BJ (cell line): ENCODE data around the gene DDT. TPM values are rescaled to one million over a fixed set of nuclear protein-coding genes. Genes with fewer than 3 reads are reported as not detected.
"Not testable (repeated sequence)": the region's sequence is repeated elsewhere in the genome, so short reads cannot be mapped to it uniquely, and the experiment has no call there.

ENCODE experiments used
- CTCF ChIA-PET: fragments of 350-600 bp; formaldehyde crosslinking; extraction: SDS; loops from one replicate; lab custom pipeline; 2021; ENCODE audit warnings: antibody characterized with exemption, inconsistent platforms; lab: Yijun Ruan, JAX
- POLR2A ChIA-PET: fragments of 300-600 bp; sonication (Branson Sonifier 250); formaldehyde crosslinking; extraction: SDS; loops from one replicate; lab custom pipeline; 2021; ENCODE audit warnings: antibody characterized with exemption; lab: Charles Lee
- DNase-seq: peaks from one replicate; pipeline ENCODE4 v3.0.0-alpha.2; 2011; ENCODE audit warnings: low read depth
- H3K27me3 ChIP-seq: 2 replicates; pipeline ENCODE4 v1.6.0; 2011; ENCODE audit warnings: low read length; ENCODE audit not compliant: control insufficient read depth, insufficient read depth
- H3K36me3 ChIP-seq: 2 replicates; pipeline ENCODE4 v1.5.1; 2011; ENCODE audit warnings: low read length; ENCODE audit not compliant: control insufficient read depth, insufficient read depth
- H3K4me3 ChIP-seq: 2 replicates; pipeline ENCODE4 v1.5.1; 2011; ENCODE audit warnings: low read depth, mild to moderate bottlenecking, control low read depth, low read length
- polyA plus RNA-seq: library from polyadenylated mRNA; depleted of rRNA; stranded (reverse); fragments of >200 nt; gene quantifications from 2 replicates; pipeline ENCODE4 v1.2.3, GENCODE V29; 2011
- TF ChIP-seq, protein P1 (sequence below): IDR thresholded peaks from 2 replicates; pipeline ENCODE4 v1.5.1; 2011; ENCODE audit warnings: low read depth, mild to moderate bottlenecking, control low read depth, inconsistent platforms, low read length, moderate library complexity; ENCODE audit not compliant: insufficient read depth

DDT gene
- polyA plus RNA-seq, 1 experiment = 79.5 TPM

DNA sequence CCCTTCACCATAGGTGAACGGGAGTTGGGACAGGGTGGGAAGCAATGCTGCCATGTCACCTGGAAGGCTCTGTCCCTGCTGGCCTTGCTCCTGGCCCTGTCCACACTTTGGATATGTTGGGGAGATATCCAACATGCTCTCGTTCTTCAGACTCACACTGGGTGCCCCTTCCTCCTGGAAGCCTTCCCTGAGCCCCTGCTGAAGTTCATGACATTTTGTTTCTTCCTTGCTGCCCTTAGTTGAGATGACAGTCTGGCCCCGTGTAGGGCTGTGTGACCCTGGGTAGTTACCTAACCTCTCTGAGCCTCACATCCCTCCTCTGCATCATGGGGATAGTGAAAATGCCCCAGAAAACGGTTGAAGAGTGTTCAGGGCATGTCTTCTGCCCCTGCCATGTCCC, 20.8 kb downstream of the DDT start:
- H3K27me3 ChIP-seq, POLR2A ChIA-PET, H3K4me3 ChIP-seq, H3K36me3 ChIP-seq, DNase-seq: not testable (repeated sequence)
- CTCF ChIA-PET = interaction anchor here (1.2 kb wide), 1 partner anchor 222 kb away, joined by 4 read pairs; no protein-coding TSS in a partner anchor

DNA sequence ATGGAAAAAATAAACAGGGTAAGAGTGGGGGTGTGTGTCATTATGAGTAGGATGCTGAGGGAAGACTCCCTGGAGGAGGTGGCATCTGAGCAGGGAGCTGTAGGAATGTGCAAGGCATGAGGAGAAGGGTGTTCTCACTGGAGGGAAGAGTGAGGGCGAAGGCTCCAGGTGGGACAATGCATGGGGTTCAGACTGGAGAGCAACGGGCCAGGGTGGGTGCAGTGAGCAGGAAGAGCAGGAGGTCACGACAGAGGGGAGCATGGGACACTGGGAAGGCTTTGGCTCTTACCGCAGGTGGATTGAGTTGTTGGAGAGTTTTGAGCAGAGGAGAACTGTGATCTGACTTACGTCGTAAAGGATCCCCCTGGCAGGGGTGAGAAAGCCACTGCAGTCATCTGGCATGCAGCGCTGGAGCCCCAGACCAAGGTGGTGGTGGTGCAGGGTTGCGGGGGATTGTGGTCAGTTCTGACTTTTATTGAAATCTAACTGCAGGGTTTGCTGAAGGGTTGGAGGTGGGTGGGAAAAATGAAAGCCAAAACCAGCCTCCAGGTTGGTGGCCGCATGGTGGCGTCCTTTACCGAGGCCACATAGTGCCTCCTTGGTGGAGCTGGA, 21.3 kb downstream of the DDT start:
- H3K36me3 ChIP-seq, H3K27me3 ChIP-seq, DNase-seq, H3K4me3 ChIP-seq, POLR2A ChIA-PET: not testable (repeated sequence)
- CTCF ChIA-PET = interaction anchor here (1.2 kb wide), 1 partner anchor 222 kb away, joined by 4 read pairs; no protein-coding TSS in a partner anchor

DNA sequence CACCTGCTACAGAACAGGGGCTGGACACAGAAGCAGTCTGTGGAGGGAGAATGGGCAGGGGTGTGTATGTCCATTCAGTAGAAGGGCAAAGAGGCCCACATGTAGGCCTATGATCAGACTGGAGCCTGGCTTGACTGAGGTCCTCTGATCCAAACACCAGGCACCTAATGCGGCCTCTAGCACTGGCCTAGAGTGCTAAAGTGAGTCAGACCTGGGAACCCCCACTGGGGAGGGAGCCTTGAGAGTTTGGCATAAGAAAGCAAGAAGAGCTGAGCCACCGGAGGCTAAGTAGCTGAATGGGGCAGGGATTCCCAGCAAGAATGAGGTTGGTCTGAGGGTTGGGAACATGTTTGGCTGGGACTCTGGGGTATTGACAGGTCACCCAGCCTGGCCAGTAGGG, 22.9 kb downstream of the DDT start:
- H3K4me3 ChIP-seq, H3K36me3 ChIP-seq, DNase-seq, POLR2A ChIA-PET, CTCF ChIA-PET, H3K27me3 ChIP-seq: not testable (repeated sequence)

DNA sequence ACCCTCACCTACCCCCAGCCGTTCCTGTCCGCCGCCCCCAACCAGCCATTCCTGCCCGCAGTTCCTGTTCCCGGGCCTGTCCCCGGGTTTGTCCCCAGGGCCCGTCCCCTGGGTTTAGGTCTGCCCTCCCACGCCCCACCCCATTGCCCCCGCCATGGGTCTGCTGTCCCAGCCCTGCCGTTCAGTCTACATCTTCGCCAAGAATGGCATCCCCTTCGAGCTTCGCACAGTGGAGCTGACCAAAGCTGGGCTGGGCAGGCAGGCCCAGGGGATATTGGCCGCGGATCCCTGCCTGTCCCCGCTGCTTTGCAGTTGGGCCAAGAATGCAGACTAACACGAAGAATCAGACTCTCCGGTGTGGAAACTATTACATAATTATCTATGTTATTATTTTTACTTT, 24.5 kb downstream of the DDT start:
- H3K36me3 ChIP-seq, POLR2A ChIA-PET, CTCF ChIA-PET, H3K27me3 ChIP-seq, H3K4me3 ChIP-seq, DNase-seq: not testable (repeated sequence)

DNA sequence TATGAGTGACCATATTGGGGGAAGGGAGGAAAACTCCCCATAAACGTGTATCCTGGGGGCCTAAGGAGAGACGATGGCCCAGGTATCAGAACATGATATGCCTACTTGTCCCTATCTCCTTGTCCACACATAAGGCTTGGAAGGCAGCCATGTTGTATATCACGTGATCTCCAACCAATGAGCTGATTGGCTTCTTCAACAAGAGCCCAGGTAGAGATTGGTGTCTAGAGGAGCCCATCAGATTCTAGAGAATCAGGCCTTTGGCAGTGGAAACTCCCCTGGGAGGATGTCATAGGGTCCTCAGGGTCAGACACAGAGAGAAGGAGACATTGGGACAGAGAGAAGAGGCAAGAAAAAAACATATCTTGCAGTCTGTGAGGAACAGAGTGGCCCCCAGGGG, 26.9 kb downstream of the DDT start:
- H3K4me3 ChIP-seq, DNase-seq, H3K36me3 ChIP-seq, H3K27me3 ChIP-seq, POLR2A ChIA-PET, CTCF ChIA-PET: not testable (repeated sequence)

DNA sequence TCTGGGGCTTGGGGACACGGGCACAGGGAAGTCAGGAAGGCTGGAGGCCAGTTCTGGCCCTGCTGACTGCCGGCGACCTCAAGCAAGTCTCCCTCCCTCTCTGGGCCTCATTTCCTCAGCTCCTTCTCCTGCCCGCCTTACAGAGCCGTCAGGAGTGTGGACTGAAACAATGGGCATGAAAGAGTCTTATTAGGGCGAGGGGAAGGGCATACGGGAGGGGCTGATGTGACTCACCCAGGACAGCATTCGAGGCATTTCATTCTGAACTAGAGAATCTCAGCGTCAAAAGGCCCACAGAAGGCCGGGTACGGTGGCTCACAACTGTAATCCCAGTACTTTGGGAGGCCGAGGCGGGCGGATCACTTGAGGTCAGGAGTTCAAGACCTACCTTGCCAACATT, 34.1 kb downstream of the DDT start:
- H3K36me3 ChIP-seq, POLR2A ChIA-PET, CTCF ChIA-PET, H3K4me3 ChIP-seq, DNase-seq, H3K27me3 ChIP-seq: not testable (repeated sequence)

DNA sequence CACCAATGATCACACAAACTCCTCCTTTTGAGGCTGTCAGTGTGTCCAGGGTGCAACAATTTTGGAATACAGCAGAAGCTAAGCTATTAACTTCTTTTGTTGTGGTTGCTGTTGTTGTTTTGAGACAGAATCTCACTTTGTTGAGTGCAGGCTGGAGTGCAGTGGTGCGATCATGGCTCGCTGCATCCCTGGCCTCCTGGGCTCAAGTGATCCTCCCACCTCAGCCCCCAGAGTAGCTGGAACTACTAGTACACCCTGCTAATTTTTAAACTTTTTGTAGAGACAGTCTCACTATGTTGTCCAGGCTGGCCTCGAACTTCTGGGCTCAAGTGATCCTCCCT, 35.3 kb downstream of the DDT start:
- ChIA-PET CTCF (interaction anchor here (1.1 kb wide), 1 partner anchor 17 kb away, joined by 4 read pairs; no protein-coding TSS in a partner anchor), POLR2A (no interaction called here)
- Histone ChIP-seq H3K36me3 (no peaks in the 10 kb centered on the region), H3K4me3 (no peak overlapping the region), H3K27me3 (no peaks in the 10 kb centered on the region)
- TF ChIP-seq, protein P1, sequence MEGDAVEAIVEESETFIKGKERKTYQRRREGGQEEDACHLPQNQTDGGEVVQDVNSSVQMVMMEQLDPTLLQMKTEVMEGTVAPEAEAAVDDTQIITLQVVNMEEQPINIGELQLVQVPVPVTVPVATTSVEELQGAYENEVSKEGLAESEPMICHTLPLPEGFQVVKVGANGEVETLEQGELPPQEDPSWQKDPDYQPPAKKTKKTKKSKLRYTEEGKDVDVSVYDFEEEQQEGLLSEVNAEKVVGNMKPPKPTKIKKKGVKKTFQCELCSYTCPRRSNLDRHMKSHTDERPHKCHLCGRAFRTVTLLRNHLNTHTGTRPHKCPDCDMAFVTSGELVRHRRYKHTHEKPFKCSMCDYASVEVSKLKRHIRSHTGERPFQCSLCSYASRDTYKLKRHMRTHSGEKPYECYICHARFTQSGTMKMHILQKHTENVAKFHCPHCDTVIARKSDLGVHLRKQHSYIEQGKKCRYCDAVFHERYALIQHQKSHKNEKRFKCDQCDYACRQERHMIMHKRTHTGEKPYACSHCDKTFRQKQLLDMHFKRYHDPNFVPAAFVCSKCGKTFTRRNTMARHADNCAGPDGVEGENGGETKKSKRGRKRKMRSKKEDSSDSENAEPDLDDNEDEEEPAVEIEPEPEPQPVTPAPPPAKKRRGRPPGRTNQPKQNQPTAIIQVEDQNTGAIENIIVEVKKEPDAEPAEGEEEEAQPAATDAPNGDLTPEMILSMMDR = no peak
- no peak for DNase-seq

DNA sequence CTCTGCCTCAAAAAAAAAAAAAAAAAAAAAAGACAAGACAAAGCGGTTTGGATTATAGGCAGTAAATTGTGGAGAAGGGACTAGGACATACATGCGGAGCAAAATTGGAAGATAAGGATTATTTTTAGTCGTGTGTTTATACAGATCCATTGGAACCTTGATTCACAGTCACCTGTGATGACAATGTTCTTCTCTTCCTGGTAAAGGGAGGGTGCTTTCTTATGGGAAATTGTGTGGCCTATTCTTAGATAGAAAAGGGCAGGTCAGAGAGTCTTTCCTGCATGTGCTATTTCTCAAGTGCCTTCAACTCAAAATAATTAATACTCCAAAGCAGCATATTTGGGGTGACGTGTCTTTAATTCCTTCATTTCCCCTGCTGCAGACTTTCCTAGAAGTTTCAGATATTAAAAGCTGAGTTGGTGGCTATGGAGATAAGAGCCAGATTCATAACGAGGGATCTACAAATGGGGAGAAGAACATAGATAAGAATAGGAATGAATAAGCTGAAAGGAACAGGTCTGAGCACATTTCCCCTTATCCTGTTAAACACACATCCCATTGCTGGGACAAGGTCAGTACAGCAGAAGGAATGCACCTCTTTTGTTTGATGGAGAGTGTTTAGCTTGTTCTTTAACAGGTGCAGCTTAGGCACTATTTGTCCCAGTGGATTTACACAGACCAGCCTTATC, 35.8 kb downstream of the DDT start:
- H3K4me3 ChIP-seq = no peak overlapping the region
- TF ChIP-seq, protein P1 = no peak
- POLR2A ChIA-PET = no interaction called here
- no peaks in the 10 kb centered on the region for H3K36me3 ChIP-seq
- no peak for DNase-seq
- H3K27me3 ChIP-seq = no peaks in the 10 kb centered on the region
- CTCF ChIA-PET = interaction anchor here (1.1 kb wide), 1 partner anchor 18 kb away, joined by 4 read pairs; no protein-coding TSS in a partner anchor
